ENCODE measurements around the gene RBMS1.

DNA sequence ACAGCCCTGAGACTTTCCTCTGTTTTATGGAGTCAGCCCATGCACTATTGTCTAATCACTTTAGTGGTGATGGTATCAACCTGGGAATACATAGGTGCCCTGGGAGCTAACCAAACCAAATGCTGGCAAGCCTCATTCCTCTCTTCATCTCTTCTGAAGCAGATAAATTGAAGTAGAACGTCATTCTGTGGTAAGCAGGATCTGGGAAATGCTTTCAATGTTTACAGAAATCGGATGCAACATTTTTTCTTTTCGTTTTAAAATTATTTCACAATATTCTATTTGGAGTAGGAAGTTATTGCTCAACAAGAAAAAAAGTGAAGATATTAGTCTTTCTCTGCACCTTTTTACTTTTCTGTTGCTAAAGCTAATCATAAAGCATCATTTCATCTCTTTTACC is 114.2 kb downstream of the RBMS1 start:
- TF ChIP-seq POLR2AphosphoS5 (IDR thresholded peaks at IDR 0.05) (peak; percentile 90), POLR2A (IDR thresholded peaks at IDR 0.05) (no peak), EP300 (IDR thresholded peaks at IDR 0.05) (no peak)
- TF ChIP-seq, protein P1, sequence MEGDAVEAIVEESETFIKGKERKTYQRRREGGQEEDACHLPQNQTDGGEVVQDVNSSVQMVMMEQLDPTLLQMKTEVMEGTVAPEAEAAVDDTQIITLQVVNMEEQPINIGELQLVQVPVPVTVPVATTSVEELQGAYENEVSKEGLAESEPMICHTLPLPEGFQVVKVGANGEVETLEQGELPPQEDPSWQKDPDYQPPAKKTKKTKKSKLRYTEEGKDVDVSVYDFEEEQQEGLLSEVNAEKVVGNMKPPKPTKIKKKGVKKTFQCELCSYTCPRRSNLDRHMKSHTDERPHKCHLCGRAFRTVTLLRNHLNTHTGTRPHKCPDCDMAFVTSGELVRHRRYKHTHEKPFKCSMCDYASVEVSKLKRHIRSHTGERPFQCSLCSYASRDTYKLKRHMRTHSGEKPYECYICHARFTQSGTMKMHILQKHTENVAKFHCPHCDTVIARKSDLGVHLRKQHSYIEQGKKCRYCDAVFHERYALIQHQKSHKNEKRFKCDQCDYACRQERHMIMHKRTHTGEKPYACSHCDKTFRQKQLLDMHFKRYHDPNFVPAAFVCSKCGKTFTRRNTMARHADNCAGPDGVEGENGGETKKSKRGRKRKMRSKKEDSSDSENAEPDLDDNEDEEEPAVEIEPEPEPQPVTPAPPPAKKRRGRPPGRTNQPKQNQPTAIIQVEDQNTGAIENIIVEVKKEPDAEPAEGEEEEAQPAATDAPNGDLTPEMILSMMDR (IDR thresholded peaks at IDR 0.05) = no peak

All from gastroesophageal sphincter (tissue), 3 donors.